ENCODE data around the gene DEPDC5. TPM values are rescaled to one million over a fixed set of nuclear protein-coding genes. Genes with fewer than 3 reads are reported as not detected.

DEPDC5 gene
- total RNA-seq, 1 donor from 2014 or later, result 13.6 TPM

- H3K27me3 ChIP-seq (ENCODE audit: control insufficient read depth, insufficient read depth, low read length), result no peaks in the 10 kb centered on the region
- H3K36me3 ChIP-seq (ENCODE audit: control insufficient read depth, insufficient read depth, low read length), result peaks cover 1% of the 10 kb centered on the region
- DNase-seq (ENCODE audit: low read depth), result no peak
- H3K4me3 ChIP-seq (ENCODE audit: low read depth, low read length), result no peak overlapping the region
- TF ChIP-seq CTCF (IDR thresholded peaks at IDR 0.05; ENCODE audit: insufficient read depth, low read length, poor library complexity, severe bottlenecking), result no peak
Measured at GRCh38 chr22:31898926-31899325, 145.1 kb downstream of the DEPDC5 start.

- TF ChIP-seq CTCF (IDR thresholded peaks at IDR 0.05; ENCODE audit: insufficient read depth, low read length, poor library complexity, severe bottlenecking), result no peak
- DNase-seq (ENCODE audit: low read depth), result no peak
- Histone ChIP-seq H3K4me3 (ENCODE audit: low read depth, low read length) (no peak overlapping the region), H3K36me3 (ENCODE audit: control insufficient read depth, insufficient read depth, low read length) (peaks cover 1% of the 10 kb centered on the region), H3K27me3 (ENCODE audit: control insufficient read depth, insufficient read depth, low read length) (no peaks in the 10 kb centered on the region)
Measured at GRCh38 chr22:31899669-31900068, 145.8 kb downstream of the DEPDC5 start.

GRCh38 chr22:31901388-31902137 lies 147.7 kb downstream of the DEPDC5 start:
- no peaks in the 10 kb centered on the region for H3K27me3 ChIP-seq (ENCODE audit: control insufficient read depth, insufficient read depth, low read length)
- no peak for DNase-seq (ENCODE audit: low read depth)
- TF ChIP-seq CTCF (IDR thresholded peaks at IDR 0.05; ENCODE audit: insufficient read depth, low read length, poor library complexity, severe bottlenecking), result no peak
- no peak overlapping the region for H3K4me3 ChIP-seq (ENCODE audit: low read depth, low read length)
- no peaks in the 10 kb centered on the region for H3K36me3 ChIP-seq (ENCODE audit: control insufficient read depth, insufficient read depth, low read length)

GRCh38 chr22:31904651-31905050 lies 150.8 kb downstream of the DEPDC5 start:
- DNase-seq (ENCODE audit: low read depth), result no peak
- no peak overlapping the region for H3K4me3 ChIP-seq (ENCODE audit: low read depth, low read length)
- no peak for TF ChIP-seq CTCF (IDR thresholded peaks at IDR 0.05; ENCODE audit: insufficient read depth, low read length, poor library complexity, severe bottlenecking)

GRCh38 chr22:31905356-31905755 lies 151.5 kb downstream of the DEPDC5 start:
- H3K4me3 ChIP-seq (ENCODE audit: low read depth, low read length), result no peak overlapping the region
- no peaks in the 10 kb centered on the region for H3K36me3 ChIP-seq (ENCODE audit: control insufficient read depth, insufficient read depth, low read length)
- TF ChIP-seq CTCF (IDR thresholded peaks at IDR 0.05; ENCODE audit: insufficient read depth, low read length, poor library complexity, severe bottlenecking), result no peak
- no peak for DNase-seq (ENCODE audit: low read depth)
- H3K27me3 ChIP-seq (ENCODE audit: control insufficient read depth, insufficient read depth, low read length), result no peaks in the 10 kb centered on the region

More at GRCh38 chr22:31904651-31905050, 150.8 kb downstream of the DEPDC5 start:
- H3K27me3 ChIP-seq (ENCODE audit: control insufficient read depth, insufficient read depth, low read length), result no peaks in the 10 kb centered on the region
- no peaks in the 10 kb centered on the region for H3K36me3 ChIP-seq (ENCODE audit: control insufficient read depth, insufficient read depth, low read length)

- DNase-seq (ENCODE audit: low read depth), result no peak
- no peak overlapping the region for H3K4me3 ChIP-seq (ENCODE audit: low read depth, low read length)
- H3K27me3 ChIP-seq (ENCODE audit: control insufficient read depth, insufficient read depth, low read length), result no peaks in the 10 kb centered on the region
- H3K36me3 ChIP-seq (ENCODE audit: control insufficient read depth, insufficient read depth, low read length), result no peaks in the 10 kb centered on the region
- TF ChIP-seq CTCF (IDR thresholded peaks at IDR 0.05; ENCODE audit: insufficient read depth, low read length, poor library complexity, severe bottlenecking), result no peak
Measured at GRCh38 chr22:31906086-31906485, 152.3 kb downstream of the DEPDC5 start.

All from kidney epithelial cell (primary cell).